ENCODE data around the gene FRMD8.

DNA sequence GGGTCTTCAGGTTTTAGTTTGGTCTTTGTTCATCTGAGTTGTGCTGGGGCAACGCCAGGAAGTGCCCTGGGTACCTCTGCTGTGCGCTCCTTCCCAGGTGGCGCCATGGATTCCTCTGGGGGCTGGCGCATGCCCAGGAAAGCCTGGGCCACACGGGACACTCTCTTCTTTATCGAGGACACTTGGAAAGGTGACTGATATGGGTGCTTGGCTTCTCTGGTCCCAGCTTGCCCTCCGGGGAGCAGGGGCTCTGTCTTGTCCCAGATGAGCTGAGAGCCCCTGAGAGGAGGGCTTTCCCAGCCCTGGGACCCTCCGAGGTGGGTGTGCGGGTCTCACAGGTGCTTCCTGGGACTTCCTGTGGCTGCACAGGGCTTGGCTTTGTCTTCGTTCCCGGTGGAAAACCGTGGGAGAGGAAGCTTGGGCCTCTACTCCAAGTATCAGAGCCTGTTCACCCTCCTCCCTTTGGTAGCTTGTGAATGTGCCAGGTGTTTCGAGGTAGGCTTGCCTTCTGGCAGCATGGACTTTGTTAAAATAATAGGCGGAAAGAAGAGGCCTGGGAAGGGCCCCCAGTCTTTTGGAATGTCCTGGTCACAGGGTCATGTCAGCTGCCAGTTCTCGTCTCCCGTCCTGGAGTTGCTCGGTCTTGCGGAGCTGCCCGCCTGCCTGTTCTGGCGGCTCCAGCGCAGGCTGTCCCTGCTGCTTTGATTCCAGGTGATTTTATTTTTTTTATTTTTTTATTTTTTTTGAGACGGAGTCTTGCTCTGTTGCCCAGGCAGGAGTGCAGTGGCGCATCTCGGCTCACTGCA lies 26.0 kb downstream of the FRMD8 start:
- TF ChIP-seq, protein P1, sequence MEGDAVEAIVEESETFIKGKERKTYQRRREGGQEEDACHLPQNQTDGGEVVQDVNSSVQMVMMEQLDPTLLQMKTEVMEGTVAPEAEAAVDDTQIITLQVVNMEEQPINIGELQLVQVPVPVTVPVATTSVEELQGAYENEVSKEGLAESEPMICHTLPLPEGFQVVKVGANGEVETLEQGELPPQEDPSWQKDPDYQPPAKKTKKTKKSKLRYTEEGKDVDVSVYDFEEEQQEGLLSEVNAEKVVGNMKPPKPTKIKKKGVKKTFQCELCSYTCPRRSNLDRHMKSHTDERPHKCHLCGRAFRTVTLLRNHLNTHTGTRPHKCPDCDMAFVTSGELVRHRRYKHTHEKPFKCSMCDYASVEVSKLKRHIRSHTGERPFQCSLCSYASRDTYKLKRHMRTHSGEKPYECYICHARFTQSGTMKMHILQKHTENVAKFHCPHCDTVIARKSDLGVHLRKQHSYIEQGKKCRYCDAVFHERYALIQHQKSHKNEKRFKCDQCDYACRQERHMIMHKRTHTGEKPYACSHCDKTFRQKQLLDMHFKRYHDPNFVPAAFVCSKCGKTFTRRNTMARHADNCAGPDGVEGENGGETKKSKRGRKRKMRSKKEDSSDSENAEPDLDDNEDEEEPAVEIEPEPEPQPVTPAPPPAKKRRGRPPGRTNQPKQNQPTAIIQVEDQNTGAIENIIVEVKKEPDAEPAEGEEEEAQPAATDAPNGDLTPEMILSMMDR (IDR thresholded peaks at IDR 0.05; ENCODE audit: extremely low read depth in 1 of 2, insufficient read depth in 1 of 2, low read depth in 1 of 2, low read length in 2 of 2) = no peak
- TF ChIP-seq POLR2A (IDR thresholded peaks at IDR 0.05; ENCODE audit: low read depth, low read length) (no peak), MYC (IDR thresholded peaks at IDR 0.05; ENCODE audit: low read depth, low read length) (no peak)
